ENCODE data around the gene RGN. TPM values are rescaled to one million over a fixed set of nuclear protein-coding genes. Genes with fewer than 3 reads are reported as not detected.

RGN gene
- total and polyA plus RNA-seq, 4 donors: 27.8 to 163 (median 116) TPM

- no peak for DNase-seq (ENCODE audit: low spot score)
- TF ChIP-seq REST (IDR thresholded peaks at IDR 0.05) (no peak), FOXA1 (IDR thresholded peaks at IDR 0.05) (no peak), JUND (IDR thresholded peaks at IDR 0.05) (no peak), RAD21 (IDR thresholded peaks at IDR 0.05) (peak; percentile 71 to 82), CTCF (IDR thresholded peaks at IDR 0.05; ENCODE audit: low read depth, low read length, missing input control) (peak; percentile 35), FOXA2 (IDR thresholded peaks at IDR 0.05) (no peak)
- Histone ChIP-seq H3K27me3 (ENCODE audit: control insufficient read depth in 4 of 4, insufficient read depth in 4 of 4, low read length in 3 of 4) (no peaks in the 10 kb centered on the region), H3K36me3 (ENCODE audit: control insufficient read depth in 4 of 4, insufficient read depth in 3 of 4, low read depth in 1 of 4, low read length in 3 of 4) (peaks cover 1 to 21% (median 10%) of the 10 kb centered on the region in 4 donors), H3K9ac (ENCODE audit: low read depth in 1 of 2, low read length in 2 of 2) (no peak overlapping the region), H3K27ac (ENCODE audit: low read depth in 1 of 2, low read length in 2 of 2) (no peak overlapping the region), H3K4me1 (ENCODE audit: control insufficient read depth in 4 of 4, insufficient read depth in 4 of 4, low read length in 3 of 4) (no peaks in the 10 kb centered on the region), H3K9me3 (ENCODE audit: control insufficient read depth in 4 of 4, low read length in 3 of 4) (no peaks in the 10 kb centered on the region), H3K4me3 (ENCODE audit: low read depth in 1 of 3, low read length in 3 of 3) (no peak overlapping the region)
- 19% methylated on average over 1 of the region's 1 CpG for WGBS
Observed at GRCh38 chrX:47093248-47093647, 15.0 kb downstream of the RGN start.

- Histone ChIP-seq H3K9me3 (ENCODE audit: control insufficient read depth in 4 of 4, low read length in 3 of 4) (no peaks in the 10 kb centered on the region), H3K27me3 (ENCODE audit: control insufficient read depth in 4 of 4, insufficient read depth in 4 of 4, low read length in 3 of 4) (no peaks in the 10 kb centered on the region), H3K4me3 (ENCODE audit: low read depth in 1 of 3, low read length in 3 of 3) (no peak overlapping the region), H3K27ac (ENCODE audit: low read depth in 1 of 2, low read length in 2 of 2) (no peak overlapping the region), H3K9ac (ENCODE audit: low read depth in 1 of 2, low read length in 2 of 2) (no peak overlapping the region), H3K4me1 (ENCODE audit: control insufficient read depth in 4 of 4, insufficient read depth in 4 of 4, low read length in 3 of 4) (no peaks in the 10 kb centered on the region), H3K36me3 (ENCODE audit: control insufficient read depth in 4 of 4, insufficient read depth in 3 of 4, low read depth in 1 of 4, low read length in 3 of 4) (peaks cover 0 to 24% (median 12%) of the 10 kb centered on the region in 4 donors)
- TF ChIP-seq RXRA (IDR thresholded peaks at IDR 0.05) (no peak), FOXA1 (IDR thresholded peaks at IDR 0.05) (no peak), YY1 (IDR thresholded peaks at IDR 0.05) (no peak), ATF3 (IDR thresholded peaks at IDR 0.05) (no peak), GABPA (IDR thresholded peaks at IDR 0.05 in 1 of 2, conservative IDR thresholded peaks at IDR 0.05 in 1 of 2) (no peak), RAD21 (IDR thresholded peaks at IDR 0.05) (no peak), HNF4A (conservative IDR thresholded peaks at IDR 0.05) (no peak), NR2F2 (IDR thresholded peaks at IDR 0.05) (no peak), JUND (IDR thresholded peaks at IDR 0.05) (no peak), SP1 (IDR thresholded peaks at IDR 0.05) (no peak), REST (IDR thresholded peaks at IDR 0.05) (no peak), ZBTB33 (IDR thresholded peaks at IDR 0.05) (no peak), EGR1 (IDR thresholded peaks at IDR 0.05; ENCODE audit: low read depth in 2 of 2) (no peak), HNF4G (IDR thresholded peaks at IDR 0.05) (no peak), CTCF (IDR thresholded peaks at IDR 0.05; ENCODE audit: low read depth, low read length, missing input control) (no peak), TAF1 (conservative IDR thresholded peaks at IDR 0.05) (no peak)
- WGBS: 87% methylated on average over 11 of the region's 11 CpGs
- DNase-seq (ENCODE audit: low spot score): no peak
Observed at GRCh38 chrX:47093860-47094259, 15.6 kb downstream of the RGN start.
